GM12874 (cell line): ENCODE data around the gene PLCG2.

Source experiments
- CTCF ChIP-seq: IDR thresholded peaks from 2 replicates; pipeline ENCODE4 v1.5.1; 2011; ENCODE audit warnings: low read depth, mild to moderate bottlenecking, control low read depth, low read length, moderate library complexity; ENCODE audit not compliant: insufficient read depth

The PLCG2 gene

DNA sequence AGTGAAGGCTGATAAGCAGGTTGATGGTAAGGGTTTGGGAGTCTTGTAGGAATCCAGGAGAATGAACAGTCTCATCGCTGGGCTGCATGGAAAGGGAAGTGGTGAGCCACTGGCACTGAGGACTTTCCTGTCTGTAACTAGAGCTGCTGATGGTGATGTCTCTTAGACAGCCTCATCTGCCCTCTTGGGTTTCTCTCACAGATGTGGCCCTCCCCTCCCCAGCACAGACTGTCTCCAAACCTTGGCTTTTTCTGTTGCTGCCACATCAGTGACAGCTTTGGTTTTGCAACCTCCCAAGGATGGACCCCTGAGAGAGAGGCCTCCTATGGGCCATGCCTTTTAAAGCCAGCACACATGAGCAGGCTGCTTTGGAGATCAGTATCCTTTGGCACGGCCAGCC is 16.9 kb downstream of the PLCG2 start:
- TF ChIP-seq CTCF, result no peak

- no peak for TF ChIP-seq CTCF
Measured at GRCh38 chr16:81796583-81797346, 17.7 kb downstream of the PLCG2 start.

DNA sequence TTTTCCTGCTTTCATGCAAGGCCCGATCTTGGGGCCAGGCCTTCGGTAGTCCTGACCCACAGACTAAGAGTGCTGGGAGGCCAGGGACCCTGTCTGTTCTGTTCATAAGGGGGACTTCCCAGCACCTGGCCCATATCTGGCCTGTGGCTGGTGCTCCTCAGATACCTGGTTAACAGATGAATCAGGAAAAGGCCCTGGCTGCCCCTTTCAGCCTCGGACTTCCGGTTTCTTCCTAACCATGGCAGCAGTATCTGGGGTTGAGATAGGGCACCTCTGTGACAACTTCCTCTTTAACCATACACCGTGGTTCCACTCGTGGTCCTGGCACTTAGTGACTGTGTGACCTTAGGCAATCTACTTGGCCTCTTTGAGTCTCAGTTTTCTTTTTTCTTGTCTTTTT is 18.4 kb downstream of the PLCG2 start:
- no peak for TF ChIP-seq CTCF

GRCh38 chr16:81798311-81799137 is 19.4 kb downstream of the PLCG2 start:
- peak; percentile 29; the same call in 1 of the 2 replicates for TF ChIP-seq CTCF

- no peak for TF ChIP-seq CTCF
Measured at GRCh38 chr16:81799138-81799504, 20.0 kb downstream of the PLCG2 start.

DNA sequence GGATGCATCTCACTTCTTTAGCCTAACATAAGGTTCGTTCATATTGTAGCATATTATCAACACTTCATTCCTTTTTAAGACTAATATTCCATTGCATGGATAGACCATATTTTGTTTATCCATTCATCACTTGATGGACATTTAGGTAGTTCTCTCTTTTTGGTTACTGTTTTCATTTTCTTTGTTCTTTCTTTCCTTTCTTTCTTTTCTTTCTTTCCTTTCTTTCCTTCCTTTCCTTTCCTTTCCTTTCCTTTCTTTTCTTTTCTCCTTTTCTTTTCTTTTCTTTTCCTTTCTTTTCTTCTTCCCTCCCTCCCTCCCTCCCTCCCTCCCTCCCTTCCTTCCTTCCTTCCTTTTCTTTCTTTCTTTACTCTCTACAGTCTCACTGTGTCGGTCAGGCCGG is 24.2 kb downstream of the PLCG2 start:
- TF ChIP-seq CTCF, result no peak

- TF ChIP-seq CTCF, result no peak
Measured at GRCh38 chr16:81804134-81804610, 25.1 kb downstream of the PLCG2 start.
